NCI-H2081 treated with DMSO at 0.1 percent for 48 hours (cell line): ENCODE results near the gene PPP1R11.
"Not testable (repeated sequence)": the region's sequence is repeated elsewhere in the genome, so short reads cannot be mapped to it uniquely, and the experiment has no call there.

Experiments used
- DNase-seq: peaks from one replicate; lab custom pipeline; 2025; lab: John Stamatoyannopoulos, UW

PPP1R11 gene

GRCh38 chr6:30066577-30067459, at the start of gene PPP1R11:
PPP1R11 (plus strand) TSS chr6:30067198; CDS start chr6:30067411, 213 bp downstream.
- DNase-seq, result peak; percentile 98

- DNase-seq, result no peak
These were observed 47.2 kb upstream of the PPP1R11 start for GRCh38 chr6:30019819-30020218.

DNA sequence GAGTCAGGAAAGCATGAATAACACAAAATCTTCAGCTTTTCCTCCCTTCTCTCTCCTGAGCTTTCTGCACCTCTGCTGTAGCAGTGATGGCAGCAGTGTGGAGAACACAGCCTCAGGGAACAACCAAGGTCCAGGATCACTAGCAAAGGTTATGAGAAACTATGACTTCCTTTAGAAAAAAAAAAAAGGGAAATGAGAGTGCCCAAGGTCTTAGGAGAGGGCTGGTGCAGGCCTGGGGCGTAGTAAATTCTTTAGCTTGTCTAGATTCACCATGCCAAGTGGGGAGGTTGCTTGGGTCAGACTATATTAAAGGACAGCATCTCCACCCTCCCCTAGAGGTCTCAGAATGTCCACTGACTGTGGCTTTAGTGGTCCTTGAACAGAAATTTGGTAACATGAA, 46.4 kb upstream of the PPP1R11 start:
- DNase-seq, result no peak

DNA sequence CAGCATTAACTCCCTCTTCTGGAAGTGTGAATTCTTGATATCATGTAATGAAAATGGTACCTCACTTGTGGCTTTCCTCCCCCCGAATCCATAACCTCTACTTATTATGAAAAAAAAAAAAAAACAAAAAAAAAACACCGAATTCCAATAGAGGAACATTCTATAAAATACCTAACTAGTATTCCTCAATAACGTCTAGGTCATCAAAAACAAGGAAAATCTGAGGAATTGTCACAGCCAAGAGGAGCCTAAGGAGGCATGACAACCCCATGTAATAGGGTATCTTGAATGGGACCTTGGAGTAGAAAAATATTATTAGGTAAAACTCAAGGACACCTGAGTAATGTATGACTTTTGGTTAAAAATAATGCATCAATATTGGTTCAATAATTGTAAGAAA, 44.8 kb upstream of the PPP1R11 start:
- DNase-seq, result no peak

GRCh38 chr6:30022712-30023111, 44.3 kb upstream of the PPP1R11 start:
- not testable (repeated sequence) for DNase-seq

DNA sequence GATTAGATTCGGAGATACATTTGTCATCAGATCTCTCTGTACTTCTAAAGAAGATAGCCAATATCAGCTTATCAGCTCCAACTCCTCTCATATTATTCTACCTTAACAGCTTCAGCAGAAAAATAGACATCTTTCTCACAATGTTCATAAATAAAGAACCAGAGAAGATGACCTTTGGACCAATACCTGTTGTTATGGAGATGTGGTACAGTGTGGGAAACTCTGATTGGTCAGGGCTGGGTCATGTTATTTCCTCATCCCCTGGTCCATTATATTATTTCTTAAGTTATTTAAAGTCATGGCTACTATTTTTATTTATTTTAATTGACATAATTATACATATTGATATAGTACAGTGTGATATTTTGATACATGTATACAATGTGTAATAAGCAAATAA, 41.8 kb upstream of the PPP1R11 start:
- DNase-seq, result no peak

- DNase-seq, result no peak
These were observed 37.4 kb upstream of the PPP1R11 start for GRCh38 chr6:30029588-30029987.

DNA sequence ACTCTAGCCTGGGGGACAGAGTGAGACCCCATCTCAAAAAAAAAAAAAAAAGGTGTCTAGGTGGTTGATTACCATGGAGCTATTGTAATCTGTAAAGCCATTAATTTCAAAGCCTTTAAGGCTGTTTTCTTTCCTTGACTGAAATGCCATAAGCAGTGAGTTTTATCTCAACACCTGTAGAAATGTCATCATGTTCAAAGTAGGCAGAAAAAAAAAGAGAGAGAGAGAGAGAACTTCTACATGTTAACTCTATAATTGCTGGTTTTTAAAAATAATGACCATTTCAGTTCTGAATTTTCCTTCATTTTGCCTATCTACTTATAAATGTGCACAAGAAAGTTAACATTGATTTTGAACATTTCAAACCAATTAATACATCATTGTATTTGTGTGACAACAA, 35.6 kb upstream of the PPP1R11 start:
- DNase-seq, result no peak

DNA sequence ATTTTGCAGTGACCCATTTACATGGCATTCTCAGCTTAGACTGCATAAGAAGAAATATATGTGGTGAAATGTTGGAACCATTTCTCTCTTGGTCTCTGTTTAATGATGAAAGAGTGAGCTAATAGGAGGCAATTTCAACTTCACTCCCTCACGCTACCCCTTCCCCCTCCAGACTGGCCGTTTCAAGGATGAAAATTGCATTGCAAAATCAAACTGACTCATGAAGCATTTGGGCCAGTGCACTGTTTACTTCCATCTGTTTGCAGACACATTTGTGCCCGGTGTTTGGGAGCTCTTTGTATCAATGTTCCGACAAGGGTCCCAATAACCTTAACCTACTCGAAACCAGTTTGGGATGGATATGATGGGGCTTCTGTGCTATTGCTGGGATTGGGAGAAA, 33.6 kb upstream of the PPP1R11 start:
- not testable (repeated sequence) for DNase-seq

DNA sequence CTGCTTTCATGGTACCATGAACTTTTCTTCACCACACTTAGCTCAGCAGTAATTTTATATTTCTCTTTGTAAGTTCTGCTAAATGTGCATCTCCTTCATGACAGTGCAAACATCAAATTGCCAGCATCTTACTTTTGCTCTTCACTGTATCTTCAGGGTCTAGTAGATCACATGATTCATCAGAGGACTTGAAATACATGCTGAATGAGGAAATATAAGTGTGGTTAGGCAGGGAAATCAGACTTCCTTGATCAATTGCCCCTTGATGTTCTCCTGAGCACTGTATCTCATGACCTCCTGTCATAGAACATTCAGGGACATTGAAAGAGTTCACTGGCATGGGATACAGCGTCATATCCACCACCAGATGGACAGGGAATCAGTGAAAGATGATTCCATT, 31.2 kb upstream of the PPP1R11 start:
- no peak for DNase-seq

DNA sequence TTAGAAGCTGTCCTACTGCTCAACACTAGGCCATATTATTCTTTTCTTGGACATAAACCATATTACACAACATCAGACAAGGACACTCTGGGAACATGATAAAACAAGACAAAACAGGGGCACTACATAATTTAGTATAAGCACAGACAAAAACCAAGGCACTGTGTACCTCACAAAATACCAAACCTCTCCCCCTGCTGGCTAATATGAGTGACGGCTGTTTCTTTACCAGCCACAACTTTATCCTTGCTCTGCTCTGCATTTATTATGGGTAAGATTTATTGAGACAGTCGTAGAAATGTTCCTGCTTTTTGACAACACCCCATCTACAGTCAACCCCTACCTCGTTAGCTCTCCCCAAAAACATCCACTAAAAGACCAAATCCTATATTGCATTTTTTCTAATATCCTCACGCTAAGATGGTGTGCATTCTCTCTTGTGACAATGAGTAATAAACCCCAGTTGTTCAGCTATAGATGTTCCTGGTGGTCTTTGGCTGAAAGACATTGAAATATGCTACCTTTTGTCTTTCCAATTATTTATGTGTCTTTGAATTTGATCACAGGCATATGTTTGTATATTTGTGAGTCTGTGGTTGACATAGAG, 29.7 kb upstream of the PPP1R11 start:
- DNase-seq, result no peak

DNA sequence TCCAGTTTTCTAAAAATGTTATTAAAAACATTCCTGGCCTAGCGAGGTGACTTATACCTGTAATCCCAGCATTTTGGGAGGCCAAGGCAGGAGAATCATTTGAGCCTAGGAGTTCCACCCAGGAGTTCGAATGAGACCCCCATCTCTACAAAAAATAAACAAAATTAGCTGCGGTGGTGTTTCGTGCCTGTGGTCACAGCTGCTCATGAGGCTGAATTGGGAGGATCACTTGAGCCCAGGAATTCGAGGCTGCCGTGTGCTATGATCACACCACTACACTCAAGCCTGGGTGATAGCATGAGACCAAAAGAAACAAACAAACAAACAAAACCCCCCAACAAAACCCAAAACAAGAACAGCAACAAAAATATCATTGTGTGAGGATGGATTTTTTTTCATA, 25.8 kb upstream of the PPP1R11 start:
- DNase-seq, result no peak

- DNase-seq, result no peak
These were observed 25.2 kb upstream of the PPP1R11 start for GRCh38 chr6:30041821-30042220.

- DNase-seq, result no peak
These were observed 24.5 kb upstream of the PPP1R11 start for GRCh38 chr6:30042476-30042875.

GRCh38 chr6:30042914-30043313, 24.1 kb upstream of the PPP1R11 start:
- DNase-seq, result no peak

DNA sequence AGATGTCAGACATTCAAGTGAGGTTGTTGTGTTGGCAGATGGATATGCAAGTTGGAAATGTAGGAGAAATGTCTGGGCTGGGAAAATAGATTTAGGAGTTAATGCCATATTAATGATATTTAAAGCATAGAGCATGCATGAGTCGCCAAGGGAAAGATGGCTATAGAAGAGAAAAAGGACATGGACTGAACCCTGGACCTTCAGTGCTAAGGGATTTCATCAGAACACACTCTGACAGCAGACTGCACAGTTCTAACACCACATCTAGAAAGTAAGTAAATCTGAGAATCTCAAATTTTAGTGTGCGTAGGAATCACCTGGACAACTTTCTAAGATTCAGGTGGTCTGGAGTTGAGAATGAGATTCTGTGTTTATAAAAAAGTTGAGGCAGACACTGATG, 23.3 kb upstream of the PPP1R11 start:
- no peak for DNase-seq

GRCh38 chr6:30044630-30045029, 22.4 kb upstream of the PPP1R11 start:
- DNase-seq, result no peak

- no peak for DNase-seq
These were observed 19.8 kb upstream of the PPP1R11 start for GRCh38 chr6:30047220-30047619.

DNA sequence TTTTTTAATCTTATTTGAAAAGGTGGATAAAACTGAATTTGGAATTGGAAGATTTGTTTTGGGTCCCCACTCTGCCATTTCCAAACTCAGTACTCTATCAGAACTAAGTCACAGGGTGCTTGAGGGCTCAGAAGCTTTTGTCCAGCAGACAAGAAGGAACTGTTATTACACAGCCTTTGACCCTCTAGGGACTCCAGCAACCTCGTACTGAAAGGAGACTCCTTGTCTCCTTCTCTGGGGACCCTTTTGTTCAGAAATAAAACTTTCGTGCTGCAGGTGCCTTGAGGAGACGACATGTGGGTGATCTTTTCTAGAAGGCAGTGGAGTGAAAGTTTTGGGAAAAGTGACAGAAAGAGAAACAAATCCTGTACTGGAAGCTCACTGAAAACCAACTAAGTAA, 13.3 kb upstream of the PPP1R11 start:
- DNase-seq, result no peak

DNA sequence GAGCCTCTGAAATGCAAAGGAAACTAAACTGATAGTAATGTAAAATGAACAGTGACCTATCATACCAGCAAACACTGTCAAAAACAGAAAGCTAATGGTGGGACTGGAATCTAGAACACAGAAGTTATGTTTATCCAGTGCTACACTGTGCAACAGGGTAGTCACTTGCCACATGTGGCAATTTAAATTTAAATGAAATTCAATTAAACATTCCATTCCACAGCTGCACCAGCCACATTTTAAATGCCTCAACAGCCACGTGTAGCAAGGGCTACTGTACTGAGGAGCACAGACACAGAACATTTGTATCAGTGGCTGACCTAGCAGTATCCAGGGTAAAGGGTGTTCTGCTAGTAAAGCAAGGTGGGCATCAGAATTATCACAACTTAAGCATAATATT, 11.5 kb upstream of the PPP1R11 start:
- DNase-seq, result no peak

GRCh38 chr6:30060606-30061091, 6.3 kb upstream of the PPP1R11 start:
- DNase-seq, result no peak

- DNase-seq, result peak; percentile 89
These were observed 5.7 kb upstream of the PPP1R11 start, which contains the start of gene POLR1H for GRCh38 chr6:30061092-30061857. POLR1H (plus strand) TSS chr6:30061265; CDS start chr6:30061525, 260 bp downstream.
